ENCODE measurements around the gene SCAI.

- TF ChIP-seq, protein P1, sequence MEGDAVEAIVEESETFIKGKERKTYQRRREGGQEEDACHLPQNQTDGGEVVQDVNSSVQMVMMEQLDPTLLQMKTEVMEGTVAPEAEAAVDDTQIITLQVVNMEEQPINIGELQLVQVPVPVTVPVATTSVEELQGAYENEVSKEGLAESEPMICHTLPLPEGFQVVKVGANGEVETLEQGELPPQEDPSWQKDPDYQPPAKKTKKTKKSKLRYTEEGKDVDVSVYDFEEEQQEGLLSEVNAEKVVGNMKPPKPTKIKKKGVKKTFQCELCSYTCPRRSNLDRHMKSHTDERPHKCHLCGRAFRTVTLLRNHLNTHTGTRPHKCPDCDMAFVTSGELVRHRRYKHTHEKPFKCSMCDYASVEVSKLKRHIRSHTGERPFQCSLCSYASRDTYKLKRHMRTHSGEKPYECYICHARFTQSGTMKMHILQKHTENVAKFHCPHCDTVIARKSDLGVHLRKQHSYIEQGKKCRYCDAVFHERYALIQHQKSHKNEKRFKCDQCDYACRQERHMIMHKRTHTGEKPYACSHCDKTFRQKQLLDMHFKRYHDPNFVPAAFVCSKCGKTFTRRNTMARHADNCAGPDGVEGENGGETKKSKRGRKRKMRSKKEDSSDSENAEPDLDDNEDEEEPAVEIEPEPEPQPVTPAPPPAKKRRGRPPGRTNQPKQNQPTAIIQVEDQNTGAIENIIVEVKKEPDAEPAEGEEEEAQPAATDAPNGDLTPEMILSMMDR (conservative IDR thresholded peaks at IDR 0.05; ENCODE audit: low read length), result no peak
- no peak for TF ChIP-seq EZH2phosphoT487 (IDR thresholded peaks at IDR 0.05; ENCODE audit: borderline replicate concordance, low read depth, low read length)
These were observed 33.3 kb upstream of the SCAI start for GRCh38 chr9:125176636-125177035.

All from OCI-LY7 (cell line).